GM19463 (cell line): ENCODE data around the gene SNTB2.
"Not testable (repeated sequence)": the region's sequence is repeated elsewhere in the genome, so short reads cannot be mapped to it uniquely, and the experiment has no call there.

Experiments
- ATAC-seq: cut with Tn5 transposase; IDR thresholded peaks from one replicate; pipeline ENCODE4 v1.9.1; 2021; ENCODE audit warnings: mild to moderate bottlenecking, moderate library complexity; ENCODE audit not compliant: unreplicated experiment

The SNTB2 gene

DNA sequence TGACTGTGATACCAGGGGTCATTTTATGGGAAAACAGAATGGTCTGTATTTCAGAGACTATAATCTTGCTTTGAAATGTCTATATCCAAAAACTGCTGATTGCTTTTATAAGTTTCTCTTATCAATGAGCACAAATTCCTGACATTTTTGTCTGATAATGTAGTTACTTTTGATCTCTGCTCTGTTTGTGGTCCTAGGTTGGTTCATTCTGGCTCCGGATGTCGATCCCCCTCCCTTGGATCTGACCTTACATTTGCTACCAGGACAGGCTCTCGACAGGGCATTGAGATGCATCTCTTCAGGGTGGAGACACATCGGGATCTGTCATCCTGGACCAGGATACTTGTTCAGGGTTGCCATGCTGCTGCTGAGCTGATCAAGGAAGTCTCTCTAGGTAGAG, 96.9 kb downstream of the SNTB2 start:
- no peak for ATAC-seq

DNA sequence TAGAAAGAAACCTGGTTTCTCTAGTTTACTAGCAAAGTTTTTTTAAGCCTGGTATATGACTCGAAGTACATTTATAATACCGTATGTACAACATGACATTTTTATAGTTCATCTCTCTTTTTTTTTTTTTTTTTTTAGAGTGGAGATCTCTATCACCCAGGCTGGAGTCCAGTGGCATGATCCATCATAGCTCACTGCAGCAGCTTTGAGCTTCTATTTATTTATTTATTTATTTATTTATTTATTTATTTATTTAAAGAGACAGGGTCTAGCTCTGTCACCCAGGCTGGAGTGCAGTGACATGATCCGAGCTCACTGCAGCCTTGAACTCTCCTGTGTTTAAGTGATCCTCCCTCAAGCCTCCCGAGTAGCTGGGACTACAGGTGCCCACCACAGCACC, 98.3 kb downstream of the SNTB2 start:
- no peak for ATAC-seq

GRCh38 chr16:69286941-69287713, 100.2 kb downstream of the SNTB2 start:
- no peak for ATAC-seq

GRCh38 chr16:69291657-69292056, 104.7 kb downstream of the SNTB2 start:
- not testable (repeated sequence) for ATAC-seq

DNA sequence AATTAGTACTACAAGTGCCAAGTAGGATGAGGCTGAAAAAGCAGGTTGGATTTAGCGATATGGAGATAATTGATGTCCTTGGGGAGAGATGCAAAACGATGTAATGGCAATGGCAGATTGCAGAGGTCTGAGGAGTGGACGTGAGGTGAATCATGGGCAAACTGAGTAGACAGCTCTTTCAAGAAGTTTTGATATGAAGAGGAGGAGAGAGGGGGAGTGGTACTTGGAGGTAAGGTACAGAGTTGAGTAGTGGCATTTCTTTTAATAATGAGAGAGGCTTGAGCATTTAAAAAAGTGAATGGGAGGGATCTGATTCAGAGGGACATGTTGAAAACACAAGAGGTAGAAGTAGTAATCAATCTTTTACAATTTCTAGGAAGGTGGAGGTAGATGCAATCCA, 106.4 kb downstream of the SNTB2 start:
- no peak for ATAC-seq

- ATAC-seq = no peak
Measured at GRCh38 chr16:69294051-69294450, 107.1 kb downstream of the SNTB2 start.

GRCh38 chr16:69296771-69297170, 109.8 kb downstream of the SNTB2 start:
- ATAC-seq = not testable (repeated sequence)

- no peak for ATAC-seq
Measured at GRCh38 chr16:69298261-69298660, 111.3 kb downstream of the SNTB2 start.

DNA sequence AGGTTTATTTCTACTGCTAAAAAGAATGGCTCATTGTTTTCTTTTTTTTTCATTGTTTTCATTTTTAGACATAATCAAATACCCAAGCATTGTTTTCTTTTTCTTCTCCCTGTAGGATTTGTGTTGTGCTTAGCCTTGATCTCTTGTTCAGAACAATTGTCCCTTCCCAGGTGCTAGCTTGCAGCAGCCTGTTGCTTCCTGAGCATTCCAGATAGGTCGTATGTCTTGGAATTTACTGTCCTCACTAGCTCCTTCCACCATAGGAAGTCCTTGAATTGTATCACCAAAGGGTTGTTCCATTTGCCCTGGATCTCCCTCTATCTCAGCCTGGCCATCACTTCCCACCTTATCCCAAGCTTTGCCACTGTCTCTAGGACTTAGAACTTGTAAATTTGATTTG, 114.2 kb downstream of the SNTB2 start:
- no peak for ATAC-seq

DNA sequence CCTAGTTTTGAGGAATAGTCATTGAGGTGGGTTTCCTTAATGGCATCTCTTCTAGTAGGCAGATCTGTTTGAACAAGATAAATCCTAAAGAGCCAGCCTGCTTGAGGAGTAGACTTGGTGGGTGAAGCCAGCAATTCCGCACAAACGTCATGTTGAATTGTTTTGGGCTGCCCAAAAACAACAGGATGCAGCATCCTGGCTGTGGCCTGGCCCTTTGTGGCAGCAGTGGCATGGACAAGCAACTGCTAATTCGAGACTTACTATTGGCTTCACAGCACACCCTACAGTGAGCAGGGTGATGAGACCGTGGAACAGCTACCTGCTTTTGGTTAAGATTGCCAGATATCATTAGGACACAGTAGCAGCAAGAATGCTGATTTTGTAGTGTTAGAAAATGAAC, 114.9 kb downstream of the SNTB2 start:
- ATAC-seq = no peak

GRCh38 chr16:69302301-69302700, 115.3 kb downstream of the SNTB2 start:
- no peak for ATAC-seq

- ATAC-seq = no peak
Measured at GRCh38 chr16:69306031-69306430, 119.1 kb downstream of the SNTB2 start.

- no peak for ATAC-seq
Measured at GRCh38 chr16:69307091-69307490, 120.1 kb downstream of the SNTB2 start.

GRCh38 chr16:69307856-69308255, 120.9 kb downstream of the SNTB2 start:
- no peak for ATAC-seq

DNA sequence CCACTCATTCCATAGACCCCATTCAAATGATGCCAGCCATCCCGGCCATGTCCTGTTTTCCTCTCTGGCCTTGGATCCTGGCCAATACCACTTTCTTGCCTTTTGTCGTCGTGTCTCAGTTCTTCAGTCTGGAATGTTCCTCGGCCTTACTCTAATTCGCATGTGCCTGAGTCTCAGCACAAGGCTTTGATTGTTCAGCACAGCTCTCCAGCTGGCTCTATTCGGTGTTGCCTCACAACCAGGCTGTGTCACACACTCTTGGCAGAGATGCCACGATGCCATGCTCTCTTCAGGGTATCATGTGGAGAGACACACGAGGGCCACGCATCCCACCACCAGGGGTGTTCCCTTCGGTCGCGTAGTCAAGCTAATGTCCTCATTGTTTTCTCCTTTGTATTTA, 122.4 kb downstream of the SNTB2 start:
- ATAC-seq = no peak

DNA sequence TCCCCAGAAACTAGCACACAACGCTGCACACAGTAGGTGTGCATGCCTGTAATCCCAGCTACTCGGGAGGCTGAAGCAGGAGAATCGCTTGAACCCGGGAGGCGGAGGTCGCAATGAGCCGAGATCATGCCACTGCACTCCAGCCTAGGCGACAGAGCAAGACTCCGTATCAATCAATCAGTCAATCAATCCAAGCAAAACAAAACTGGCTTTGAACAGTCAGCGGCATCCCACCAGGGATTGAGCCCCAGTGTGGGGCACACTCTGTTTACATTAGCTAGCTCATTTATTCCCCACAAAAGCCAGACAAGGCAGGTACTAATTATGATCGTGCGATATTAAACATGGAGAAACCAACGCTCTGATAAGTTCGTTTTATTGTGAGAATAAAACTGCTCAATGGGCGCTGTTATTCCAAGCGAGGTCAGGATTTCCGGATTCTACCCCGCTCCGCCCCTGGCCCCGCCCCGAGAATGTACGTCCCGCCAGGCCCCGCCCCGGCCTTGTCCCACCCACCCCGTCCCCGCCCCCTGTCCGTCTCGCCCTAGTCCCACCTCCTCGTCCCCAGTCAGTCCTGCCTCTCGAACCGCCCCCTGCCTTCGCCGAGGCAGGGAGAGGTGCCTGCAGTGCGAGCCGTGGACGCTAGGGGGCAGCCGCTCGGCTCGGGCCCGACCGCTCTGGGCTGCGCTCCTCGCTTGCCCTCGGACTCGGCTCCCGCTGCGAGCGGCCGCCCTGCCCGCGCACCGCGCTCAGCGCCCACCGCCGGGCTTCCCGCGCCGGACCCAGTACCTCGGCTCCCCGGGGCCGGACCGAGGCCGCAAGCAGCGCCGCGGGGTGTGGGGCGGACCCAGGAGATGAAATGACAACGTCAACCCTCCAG, 123.9 kb downstream of the SNTB2 start, which contains the start of gene VPS4A:
Gene VPS4A (plus strand): TSS at position 698 of the 880 bp plus-strand sequence. CDS start 162 bp downstream, at position 860.
- ATAC-seq = peak; percentile 93

DNA sequence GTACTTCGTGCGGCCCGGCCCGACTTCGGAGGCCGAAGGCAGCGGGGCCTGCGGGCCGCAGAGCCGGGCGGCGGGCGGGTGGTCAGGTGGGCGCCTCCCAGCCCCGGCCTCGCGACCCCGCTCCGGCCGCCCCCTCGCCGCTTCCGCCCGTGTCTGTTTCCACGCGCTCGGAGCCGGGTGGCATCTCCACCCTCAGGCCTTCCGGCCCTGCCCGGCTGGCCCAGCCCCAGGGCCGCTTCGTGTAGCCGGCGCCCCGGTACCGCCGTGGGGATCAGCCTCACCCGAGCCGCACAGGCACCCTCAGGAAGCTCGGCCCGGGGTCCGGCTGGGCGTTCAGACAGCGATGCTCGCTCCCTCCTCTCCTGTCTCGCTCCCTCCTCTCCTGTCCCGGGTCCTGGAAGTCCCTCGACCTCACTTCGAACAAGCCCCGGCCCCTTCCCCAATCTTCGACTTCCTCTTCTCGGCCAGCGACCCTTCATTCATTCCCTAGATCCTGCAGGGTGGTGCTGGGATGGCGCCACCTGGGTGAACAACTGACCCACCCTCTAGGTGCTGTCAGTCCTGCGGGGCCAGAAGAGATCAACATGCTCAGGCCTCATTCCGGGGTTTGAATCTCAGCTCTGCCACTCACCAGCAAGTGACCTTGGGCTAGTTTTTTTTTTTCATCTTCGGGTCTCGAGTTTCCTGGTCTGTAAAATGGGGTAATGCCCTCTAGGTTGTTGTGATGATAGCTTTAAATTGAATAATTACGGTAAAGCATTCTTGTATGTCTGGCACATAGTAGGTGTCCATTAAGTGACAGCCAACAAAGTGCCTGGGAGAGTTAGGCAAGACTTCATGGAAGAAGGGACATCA, 124.8 kb downstream of the SNTB2 start:
- ATAC-seq = peak; percentile 45

DNA sequence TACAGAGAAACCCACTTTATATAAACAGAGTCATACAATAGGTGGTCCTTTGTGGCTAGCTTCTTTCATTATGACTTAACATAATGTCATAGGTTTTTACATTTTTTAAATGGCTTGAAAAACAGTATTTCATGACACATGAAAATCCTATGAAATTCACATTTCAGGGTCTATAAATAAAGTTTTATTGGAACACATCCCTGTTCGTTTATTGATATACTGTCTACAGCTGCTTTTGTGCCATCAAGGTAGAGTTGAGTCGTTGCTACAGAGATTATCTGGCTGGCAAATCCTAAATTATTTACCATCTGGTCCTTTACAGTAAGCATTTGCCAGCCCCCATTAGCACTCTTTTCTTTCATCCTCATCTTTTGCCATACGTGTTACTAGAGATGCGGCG, 126.5 kb downstream of the SNTB2 start:
- ATAC-seq = no peak

DNA sequence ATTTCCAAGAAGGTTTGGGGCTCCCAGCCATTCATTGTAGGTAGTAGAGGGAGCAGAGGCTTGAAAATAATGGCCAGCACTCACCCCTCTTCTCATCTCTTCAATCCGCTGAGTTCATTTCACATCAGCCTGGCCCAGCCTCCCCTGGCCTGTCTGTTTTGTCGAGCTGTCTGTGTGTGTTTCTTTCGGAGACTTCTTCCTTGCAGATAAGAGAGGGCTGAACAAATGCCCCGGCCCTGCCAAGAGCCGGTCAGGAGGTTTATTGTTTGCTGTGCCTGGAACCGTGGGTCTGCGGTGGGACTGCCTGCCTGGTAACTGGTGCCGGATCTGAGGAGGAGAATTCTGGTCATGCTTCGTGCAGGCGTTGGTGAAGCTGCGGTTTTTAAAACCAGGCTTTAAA, 127.6 kb downstream of the SNTB2 start:
- no peak for ATAC-seq

- ATAC-seq = no peak
Measured at GRCh38 chr16:69315486-69316311, 128.7 kb downstream of the SNTB2 start.
